HepG2 (cell line): ENCODE data around the gene TMEM131. TPM values are rescaled to one million over a fixed set of nuclear protein-coding genes. Genes with fewer than 3 reads are reported as not detected.

Experiments used
- ARNT ChIP-seq: fragments of 450-650 bp; IDR thresholded peaks from 2 replicates; pipeline ENCODE4 v1.6.1; 2017
- BORCS8-MEF2B ChIP-seq: sonication (generic); formaldehyde crosslinking; IDR thresholded peaks from 2 replicates; pipeline ENCODE4 v1.8.0; 2022; ENCODE audit warnings: mild to moderate bottlenecking, missing genetic modification reagents
- CCAR2 ChIP-seq: fragments of 200-400 bp; formaldehyde crosslinking; optimal IDR thresholded peaks from 2 replicates; pipeline ENCODE3; 2018; ENCODE audit warnings: low read depth, mild to moderate bottlenecking, low read length, moderate library complexity
- GZF1 ChIP-seq: sonication (generic); formaldehyde crosslinking; IDR thresholded peaks from 2 replicates; pipeline ENCODE4 v1.5.1; 2020; ENCODE audit warnings: mild to moderate bottlenecking, missing genetic modification reagents
- JUND ChIP-seq: sonication (generic); formaldehyde crosslinking; IDR thresholded peaks from 2 replicates; pipeline ENCODE4 v1.8.0; 2022; ENCODE audit warnings: mild to moderate bottlenecking, missing genetic modification reagents
- SIX4 ChIP-seq: sonication (generic); formaldehyde crosslinking; IDR thresholded peaks from 2 replicates; pipeline ENCODE4 v1.4.0; 2020; ENCODE audit warnings: missing genetic modification reagents
- XRCC5 ChIP-seq: fragments of 200-400 bp; formaldehyde crosslinking; optimal IDR thresholded peaks from 2 replicates; pipeline ENCODE3; 2017; ENCODE audit warnings: mild to moderate bottlenecking, low read length
- ZBTB3 ChIP-seq: sonication (generic); formaldehyde crosslinking; IDR thresholded peaks from 2 replicates; pipeline ENCODE4 v1.4.0; 2020; ENCODE audit warnings: low read depth, mild to moderate bottlenecking, moderate library complexity, missing genetic modification reagents, borderline replicate concordance
- ZFP1 ChIP-seq: IDR thresholded peaks from 2 replicates; pipeline ENCODE4 v1.6.1; 2016
- ZFP36L1 ChIP-seq: sonication (generic); formaldehyde crosslinking; IDR thresholded peaks from 2 replicates; pipeline ENCODE4 v1.8.0; 2022; ENCODE audit warnings: mild to moderate bottlenecking, missing genetic modification reagents, moderate library complexity
- ZFP82 ChIP-seq: sonication (generic); formaldehyde crosslinking; IDR thresholded peaks from 2 replicates; pipeline ENCODE4 v1.5.1; 2020; ENCODE audit warnings: mild to moderate bottlenecking, missing genetic modification reagents, borderline replicate concordance
- ZNF136 ChIP-seq: sonication (generic); formaldehyde crosslinking; IDR thresholded peaks from 2 replicates; pipeline ENCODE4 v1.8.1; 2022; ENCODE audit warnings: low read depth, mild to moderate bottlenecking, moderate library complexity, missing genetic modification reagents
- ZNF382 ChIP-seq: sonication (generic); formaldehyde crosslinking; IDR thresholded peaks from 2 replicates; pipeline ENCODE4 v1.5.0; 2020; ENCODE audit warnings: missing genetic modification reagents, mild to moderate bottlenecking, borderline replicate concordance
- ZNF572 ChIP-seq: sonication (generic); formaldehyde crosslinking; IDR thresholded peaks from 2 replicates; pipeline ENCODE4 v1.5.1; 2020; ENCODE audit warnings: mild to moderate bottlenecking, missing genetic modification reagents
- ZNF616 ChIP-seq: sonication (generic); formaldehyde crosslinking; IDR thresholded peaks from 2 replicates; pipeline ENCODE4 v1.5.0; 2020; ENCODE audit warnings: low read depth, mild to moderate bottlenecking, missing genetic modification reagents
- ZNF672 ChIP-seq: sonication (generic); formaldehyde crosslinking; IDR thresholded peaks from 2 replicates; pipeline ENCODE4 v1.8.1; 2022; ENCODE audit warnings: missing genetic modification reagents
- ZNF678 ChIP-seq: sonication (generic); formaldehyde crosslinking; IDR thresholded peaks from 2 replicates; pipeline ENCODE4 v1.4.0; 2020; ENCODE audit warnings: mild to moderate bottlenecking, missing genetic modification reagents
- ZNF724P ChIP-seq: sonication (generic); formaldehyde crosslinking; IDR thresholded peaks from 2 replicates; pipeline ENCODE4 v1.8.0; 2022; ENCODE audit warnings: missing genetic modification reagents, borderline replicate concordance
- ZNF772 ChIP-seq: sonication (generic); formaldehyde crosslinking; IDR thresholded peaks from 2 replicates; pipeline ENCODE4 v1.5.0; 2020; ENCODE audit warnings: mild to moderate bottlenecking, missing genetic modification reagents
- polyA plus RNA-seq, 8 experiments: library from polyadenylated mRNA; depleted of rRNA in 3 of 8; stranded (reverse) in 7 of 8; unstranded in 1 of 8; fragments of >200 nt; fragmentation: Illumina TruSeq in 4 of 8; extraction: Trizol in 4 of 8; gene quantifications; 2 replicates each; pipeline versions ENCODE4 v1.2.1 to v1.2.3, GENCODE V29; 2011 to 2016; ENCODE audit warnings: low read depth in 4 of 8, missing spikeins in 1 of 8, mixed read lengths in 1 of 8; ENCODE audit not compliant: insufficient read depth in 1 of 8
- total RNA-seq, 5 experiments: library from RNA; depleted of rRNA; stranded (reverse); fragments of >200 nt; fragmentation: Illumina TruSeq; extraction: Trizol; gene quantifications; 2 replicates each; pipeline ENCODE4 v1.2.3, GENCODE V29; 2016; ENCODE audit warnings: low read depth in 1 of 5
- TF ChIP-seq, protein P1 (sequence below): sonication (generic); formaldehyde crosslinking; IDR thresholded peaks from 2 replicates; pipeline ENCODE4 v1.9.0; 2022; ENCODE audit warnings: low read depth, missing genetic modification reagents
- TF ChIP-seq, protein P2 (sequence below): sonication (generic); formaldehyde crosslinking; IDR thresholded peaks from 2 replicates; pipeline ENCODE4 v1.5.1; 2020; ENCODE audit warnings: mild to moderate bottlenecking, moderate library complexity, missing genetic modification reagents
- TF ChIP-seq, protein P3 (sequence below): sonication (generic); formaldehyde crosslinking; IDR thresholded peaks from 2 replicates; pipeline ENCODE4 v1.5.0; 2020; ENCODE audit warnings: missing genetic modification reagents, mild to moderate bottlenecking, borderline replicate concordance
- TF ChIP-seq, protein P4 (sequence below): IDR thresholded peaks from 2 replicates; pipeline ENCODE4 v1.6.1; 2016; ENCODE audit warnings: control low read depth
- TF ChIP-seq, protein P5 (sequence below): sonication (generic); formaldehyde crosslinking; IDR thresholded peaks from 2 replicates; pipeline ENCODE4 v1.4.0; 2020; ENCODE audit warnings: missing genetic modification reagents, mild to moderate bottlenecking, borderline replicate concordance

The TMEM131 gene
- total and polyA plus RNA-seq, 2 of the 13 experiments (the other 11 are each of a cell fraction or from before 2014, with no cell fraction given): 17.9 to 19.5 TPM

DNA sequence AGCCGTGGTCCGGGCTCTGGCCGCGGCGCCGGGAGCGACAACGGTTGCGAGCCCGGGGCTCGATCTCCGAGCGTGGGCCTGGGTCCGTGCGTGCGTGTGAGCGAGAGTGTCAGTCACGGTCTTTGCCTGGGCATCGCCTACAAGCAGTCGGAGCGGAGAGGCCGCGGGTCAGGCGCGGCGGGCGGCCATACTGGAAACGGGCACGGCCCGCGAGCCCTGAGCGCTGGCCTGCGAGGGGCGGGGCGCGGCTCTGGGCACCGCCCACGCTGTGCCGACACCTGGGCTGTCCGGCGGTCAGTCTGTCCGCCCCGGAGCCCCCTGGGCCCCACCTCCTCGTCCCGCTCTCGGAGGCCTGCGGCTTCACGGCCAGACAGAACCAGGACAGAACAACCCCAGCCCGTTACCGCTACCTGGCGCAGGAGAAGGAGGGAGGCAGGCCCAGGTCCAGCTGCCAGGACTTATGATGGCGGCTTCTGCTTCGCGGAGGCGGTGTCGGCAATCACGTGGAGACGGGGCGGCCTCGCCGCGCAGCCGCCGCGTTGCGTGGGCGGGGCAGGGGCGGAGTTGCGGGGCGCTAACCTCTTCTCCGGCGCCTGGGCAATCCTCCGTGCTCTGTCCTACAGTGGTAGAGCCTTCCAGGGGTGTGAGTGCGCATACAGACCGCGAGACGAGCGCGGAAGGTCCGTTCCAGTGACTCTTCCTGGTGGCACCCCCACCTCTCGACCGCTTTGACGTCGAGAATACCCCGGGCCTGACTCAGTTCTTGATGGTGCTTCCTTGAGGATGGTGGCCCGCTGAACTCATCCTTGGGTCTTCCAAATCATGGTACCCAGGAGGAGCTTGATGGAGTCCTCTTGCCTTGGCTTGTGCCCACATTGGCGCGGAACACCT, at the start of gene TMEM131 (continued):
- TF ChIP-seq, protein P1, sequence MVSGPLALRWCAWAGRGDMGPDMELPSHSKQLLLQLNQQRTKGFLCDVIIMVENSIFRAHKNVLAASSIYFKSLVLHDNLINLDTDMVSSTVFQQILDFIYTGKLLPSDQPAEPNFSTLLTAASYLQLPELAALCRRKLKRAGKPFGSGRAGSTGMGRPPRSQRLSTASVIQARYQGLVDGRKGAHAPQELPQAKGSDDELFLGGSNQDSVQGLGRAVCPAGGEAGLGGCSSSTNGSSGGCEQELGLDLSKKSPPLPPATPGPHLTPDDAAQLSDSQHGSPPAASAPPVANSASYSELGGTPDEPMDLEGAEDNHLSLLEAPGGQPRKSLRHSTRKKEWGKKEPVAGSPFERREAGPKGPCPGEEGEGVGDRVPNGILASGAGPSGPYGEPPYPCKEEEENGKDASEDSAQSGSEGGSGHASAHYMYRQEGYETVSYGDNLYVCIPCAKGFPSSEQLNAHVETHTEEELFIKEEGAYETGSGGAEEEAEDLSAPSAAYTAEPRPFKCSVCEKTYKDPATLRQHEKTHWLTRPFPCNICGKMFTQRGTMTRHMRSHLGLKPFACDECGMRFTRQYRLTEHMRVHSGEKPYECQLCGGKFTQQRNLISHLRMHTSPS (CRISPR knock-in tag): peak; percentile 46; the same call in 1 of the 2 replicates
- TF ChIP-seq ZFP1 (CRISPR knock-in tag): peak; percentile 54; the same call in 1 of the 2 replicates
- peak; percentile 62 for TF ChIP-seq ZNF678 (CRISPR knock-in tag)
- TF ChIP-seq ZNF724P (CRISPR knock-in tag): peak; percentile 89
- TF ChIP-seq, protein P2, sequence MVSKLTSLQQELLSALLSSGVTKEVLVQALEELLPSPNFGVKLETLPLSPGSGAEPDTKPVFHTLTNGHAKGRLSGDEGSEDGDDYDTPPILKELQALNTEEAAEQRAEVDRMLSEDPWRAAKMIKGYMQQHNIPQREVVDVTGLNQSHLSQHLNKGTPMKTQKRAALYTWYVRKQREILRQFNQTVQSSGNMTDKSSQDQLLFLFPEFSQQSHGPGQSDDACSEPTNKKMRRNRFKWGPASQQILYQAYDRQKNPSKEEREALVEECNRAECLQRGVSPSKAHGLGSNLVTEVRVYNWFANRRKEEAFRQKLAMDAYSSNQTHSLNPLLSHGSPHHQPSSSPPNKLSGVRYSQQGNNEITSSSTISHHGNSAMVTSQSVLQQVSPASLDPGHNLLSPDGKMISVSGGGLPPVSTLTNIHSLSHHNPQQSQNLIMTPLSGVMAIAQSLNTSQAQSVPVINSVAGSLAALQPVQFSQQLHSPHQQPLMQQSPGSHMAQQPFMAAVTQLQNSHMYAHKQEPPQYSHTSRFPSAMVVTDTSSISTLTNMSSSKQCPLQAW (CRISPR knock-in tag): peak; percentile 87
- TF ChIP-seq ZNF136 (CRISPR knock-in tag): peak; percentile 90; the same call in 1 of the 2 replicates
- TF ChIP-seq ZNF572 (CRISPR knock-in tag): no peak
- TF ChIP-seq ZFP36L1 (CRISPR knock-in tag): peak; percentile 74; the same call in 1 of the 2 replicates
- TF ChIP-seq ZNF382 (CRISPR knock-in tag): no peak
- TF ChIP-seq CCAR2: no peak
- no peak for TF ChIP-seq ZBTB3 (CRISPR knock-in tag)
- TF ChIP-seq ZNF616 (CRISPR knock-in tag): peak; percentile 83; the same call in 1 of the 2 replicates
- TF ChIP-seq, protein P3, sequence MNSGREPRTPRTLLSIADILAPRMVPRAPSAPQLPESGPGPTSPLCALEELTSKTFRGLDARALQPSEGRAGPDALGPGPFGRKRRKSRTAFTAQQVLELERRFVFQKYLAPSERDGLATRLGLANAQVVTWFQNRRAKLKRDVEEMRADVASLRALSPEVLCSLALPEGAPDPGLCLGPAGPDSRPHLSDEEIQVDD (CRISPR knock-in tag): peak; percentile 94
- peak; percentile 37 for TF ChIP-seq JUND (CRISPR knock-in tag)
- peak; percentile 87 for TF ChIP-seq ZNF772 (CRISPR knock-in tag)
- no peak for TF ChIP-seq ARNT
- no peak for TF ChIP-seq ZNF672 (CRISPR knock-in tag)
- TF ChIP-seq, protein P4, sequence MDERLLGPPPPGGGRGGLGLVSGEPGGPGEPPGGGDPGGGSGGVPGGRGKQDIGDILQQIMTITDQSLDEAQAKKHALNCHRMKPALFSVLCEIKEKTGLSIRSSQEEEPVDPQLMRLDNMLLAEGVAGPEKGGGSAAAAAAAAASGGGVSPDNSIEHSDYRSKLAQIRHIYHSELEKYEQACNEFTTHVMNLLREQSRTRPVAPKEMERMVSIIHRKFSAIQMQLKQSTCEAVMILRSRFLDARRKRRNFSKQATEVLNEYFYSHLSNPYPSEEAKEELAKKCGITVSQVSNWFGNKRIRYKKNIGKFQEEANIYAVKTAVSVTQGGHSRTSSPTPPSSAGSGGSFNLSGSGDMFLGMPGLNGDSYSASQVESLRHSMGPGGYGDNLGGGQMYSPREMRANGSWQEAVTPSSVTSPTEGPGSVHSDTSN: no peak; the same call in 1 of the 2 replicates
- peak; percentile 75; the same call in 1 of the 2 replicates for TF ChIP-seq BORCS8-MEF2B
- TF ChIP-seq XRCC5: peak; percentile 75
- TF ChIP-seq, protein P5, sequence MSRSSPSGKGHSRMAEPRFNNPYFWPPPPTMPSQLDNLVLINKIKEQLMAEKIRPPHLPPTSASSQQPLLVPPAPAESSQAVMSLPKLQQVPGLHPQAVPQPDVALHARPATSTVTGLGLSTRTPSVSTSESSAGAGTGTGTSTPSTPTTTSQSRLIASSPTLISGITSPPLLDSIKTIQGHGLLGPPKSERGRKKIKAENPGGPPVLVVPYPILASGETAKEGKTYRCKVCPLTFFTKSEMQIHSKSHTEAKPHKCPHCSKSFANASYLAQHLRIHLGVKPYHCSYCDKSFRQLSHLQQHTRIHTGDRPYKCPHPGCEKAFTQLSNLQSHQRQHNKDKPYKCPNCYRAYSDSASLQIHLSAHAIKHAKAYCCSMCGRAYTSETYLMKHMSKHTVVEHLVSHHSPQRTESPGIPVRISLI (CRISPR knock-in tag): peak; percentile 76; the same call in 1 of the 2 replicates
- 0 out of 2 replicates have a peak, but pooled peaks have one; percentile 7 for TF ChIP-seq SIX4 (CRISPR knock-in tag)
- TF ChIP-seq GZF1 (CRISPR knock-in tag): peak; percentile 42; the same call in 1 of the 2 replicates
- TF ChIP-seq ZFP82: peak; percentile 97; the same call in 1 of the 2 replicates
